GM18867 (cell line): ENCODE results near the gene PKIG.

ENCODE experiments used
- ATAC-seq: cut with Tn5 transposase; IDR thresholded peaks from one replicate; pipeline ENCODE4 v1.9.1; 2021; ENCODE audit warnings: mild to moderate bottlenecking, moderate library complexity; ENCODE audit not compliant: unreplicated experiment

Gene PKIG

DNA sequence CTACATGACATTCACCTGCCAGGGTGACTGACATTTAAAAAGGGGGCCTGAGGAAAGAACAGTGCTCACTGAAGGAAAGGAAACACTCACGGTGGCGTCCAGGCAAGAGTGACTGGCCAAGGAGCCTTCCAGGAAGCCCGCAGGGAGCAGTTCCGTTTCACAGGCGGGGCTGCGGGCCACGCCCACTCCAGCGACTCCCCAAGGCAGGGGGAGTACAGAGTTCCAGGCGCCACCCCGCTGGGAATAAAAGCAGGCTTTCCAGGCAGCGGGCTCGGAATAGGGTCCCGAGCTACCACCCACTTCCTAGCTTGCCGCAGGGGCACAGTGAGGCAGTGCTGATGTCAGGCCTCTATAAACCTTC is 34.2 kb downstream of the PKIG start:
- no peak for ATAC-seq

GRCh38 chr20:44618318-44618731 is 35.9 kb downstream of the PKIG start:
- ATAC-seq, result no peak

DNA sequence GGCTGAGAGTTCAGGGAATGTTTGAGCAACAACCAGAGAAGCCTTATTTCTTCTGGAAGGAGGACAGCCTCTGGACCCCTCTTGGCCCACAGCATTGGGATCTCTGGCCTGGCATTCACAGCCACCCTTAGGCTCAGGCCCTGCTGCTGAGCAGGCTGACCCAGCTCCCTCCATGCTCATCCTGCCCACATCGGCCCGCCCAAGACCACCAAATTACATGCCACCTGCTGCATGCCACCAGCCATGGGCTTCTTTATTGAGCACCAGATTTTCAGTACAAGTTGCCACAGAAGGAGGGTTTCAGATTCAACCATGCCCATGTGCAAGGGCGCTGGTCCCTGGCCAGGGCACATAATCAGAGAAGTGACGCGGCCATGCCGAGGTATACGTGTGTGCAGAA is 36.9 kb downstream of the PKIG start:
- ATAC-seq, result no peak

DNA sequence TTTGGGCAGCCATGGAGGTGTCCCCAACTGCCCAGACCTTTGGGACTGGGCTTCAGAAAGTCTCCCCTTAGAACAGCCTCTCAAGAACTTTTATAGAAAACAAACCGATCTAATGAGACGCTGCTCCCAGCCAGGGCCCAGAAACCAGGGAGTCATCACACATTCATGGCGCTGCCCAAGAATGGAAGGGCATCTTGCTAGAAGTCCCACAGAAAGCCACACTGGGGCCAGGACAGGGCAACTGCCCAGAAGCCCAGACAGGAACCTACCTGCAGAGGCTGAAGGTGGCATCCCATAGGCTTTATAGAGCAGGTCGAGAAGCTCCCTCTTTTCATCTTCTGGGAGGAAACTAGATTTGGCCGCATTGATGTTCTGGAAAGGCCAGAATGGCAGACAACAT is 37.7 kb downstream of the PKIG start:
- ATAC-seq, result no peak

- no peak for ATAC-seq
Observed at GRCh38 chr20:44621325-44621724, 38.9 kb downstream of the PKIG start.

GRCh38 chr20:44621939-44622338 is 39.6 kb downstream of the PKIG start:
- ATAC-seq, result no peak

DNA sequence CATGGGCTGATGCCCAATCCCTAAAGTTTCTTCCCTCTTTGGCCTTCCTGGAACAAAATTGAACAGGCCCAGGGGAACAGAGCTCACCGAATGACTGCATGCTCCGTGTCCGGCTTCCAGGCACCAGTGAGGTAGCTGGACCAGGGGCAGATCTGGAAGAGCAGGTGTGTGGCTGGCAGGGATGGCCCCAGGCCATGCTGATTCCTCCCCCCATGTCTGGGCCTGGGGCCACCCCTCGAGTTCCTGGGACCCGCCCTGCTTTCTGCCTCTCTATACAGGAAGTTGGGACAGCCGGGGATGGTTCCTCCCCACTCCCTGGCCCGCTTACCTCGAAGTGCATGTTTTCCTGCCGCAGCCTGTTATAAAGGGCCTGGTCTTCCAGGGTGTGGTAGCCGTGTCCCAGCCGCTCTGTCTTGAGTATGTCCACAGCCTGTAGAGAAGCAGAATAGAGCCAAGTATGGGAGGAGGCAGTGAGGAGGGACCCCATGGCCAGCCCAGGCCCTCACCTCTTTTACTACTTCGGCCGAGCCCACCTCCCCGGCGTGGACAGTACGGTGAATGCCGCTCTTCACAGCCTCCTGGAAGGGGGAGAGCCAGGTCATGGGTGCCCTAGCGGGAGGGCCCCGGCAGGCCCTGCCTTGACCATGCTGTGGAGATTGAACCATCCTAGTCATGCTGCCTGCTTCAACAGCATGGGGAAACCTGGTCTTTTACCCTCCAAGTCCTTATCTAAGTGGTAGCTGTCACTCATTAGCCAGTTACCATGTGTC is 40.3 kb downstream of the PKIG start:
- no peak for ATAC-seq

GRCh38 chr20:44624152-44624551 is 41.8 kb downstream of the PKIG start:
- ATAC-seq, result no peak

- no peak for ATAC-seq
Observed at GRCh38 chr20:44624743-44625271, 42.4 kb downstream of the PKIG start.

DNA sequence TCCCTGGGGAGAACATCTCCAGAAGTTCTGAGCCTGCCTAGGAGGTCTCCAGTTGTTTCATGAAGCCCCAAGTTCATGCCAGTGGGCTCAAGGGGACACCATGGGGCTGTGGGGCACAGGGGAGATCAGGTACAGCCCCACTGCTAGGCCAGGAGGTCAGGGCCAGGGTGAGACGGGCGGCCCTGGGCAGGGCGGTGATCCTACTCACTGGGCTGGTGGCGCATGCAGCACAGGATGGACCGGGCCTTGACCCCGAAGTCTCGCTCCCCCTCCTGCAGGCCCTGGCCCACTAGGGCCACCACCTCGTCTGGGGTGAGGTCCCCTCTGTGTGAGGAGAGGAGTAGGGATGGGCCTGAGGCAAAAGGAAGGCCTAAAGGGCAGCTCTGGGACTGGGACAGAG is 43.0 kb downstream of the PKIG start:
- ATAC-seq, result no peak

- no peak for ATAC-seq
Observed at GRCh38 chr20:44626278-44626677, 43.9 kb downstream of the PKIG start.

GRCh38 chr20:44627364-44628010 is 45.1 kb downstream of the PKIG start:
- ATAC-seq, result no peak

- ATAC-seq, result no peak
Observed at GRCh38 chr20:44629017-44629385, 46.6 kb downstream of the PKIG start.

- ATAC-seq, result no peak
Observed at GRCh38 chr20:44629542-44629941, 47.2 kb downstream of the PKIG start.

GRCh38 chr20:44630297-44630696 is 47.9 kb downstream of the PKIG start:
- ATAC-seq, result no peak

DNA sequence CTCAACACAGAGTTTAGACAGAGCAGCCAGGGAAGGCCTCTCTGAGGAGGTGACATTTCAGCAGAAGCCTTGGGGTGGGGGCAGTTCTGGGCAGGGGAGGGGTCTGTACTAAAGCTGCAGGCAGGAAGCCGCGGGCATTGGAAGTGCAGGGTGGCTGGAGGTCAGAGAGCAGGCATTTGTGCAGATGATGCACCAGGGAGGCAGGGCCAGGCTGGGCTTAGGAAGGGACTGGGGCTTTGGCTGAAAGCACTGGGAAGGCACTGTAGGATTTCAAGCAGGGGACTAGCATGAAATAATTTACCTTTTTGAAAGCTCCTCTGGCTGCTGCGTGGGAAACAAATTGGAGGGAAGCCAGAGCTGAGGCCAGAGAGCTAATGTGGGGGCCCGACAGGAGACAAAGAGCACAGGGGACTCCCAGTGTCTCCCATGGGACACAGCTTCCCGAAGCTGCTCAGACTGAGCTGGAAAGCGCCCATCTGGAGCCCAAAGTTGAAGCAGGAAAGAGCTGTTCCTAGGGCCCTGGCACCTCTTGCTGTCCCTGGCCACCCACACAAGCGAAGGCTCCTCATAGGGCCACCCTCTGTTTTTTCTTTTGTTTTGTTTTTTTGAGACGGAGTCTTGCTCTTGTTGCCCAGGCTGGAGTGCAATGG is 49.8 kb downstream of the PKIG start:
- ATAC-seq, result no peak

- ATAC-seq, result no peak
Observed at GRCh38 chr20:44633187-44633810, 50.9 kb downstream of the PKIG start.

GRCh38 chr20:44633872-44634600 is 51.7 kb downstream of the PKIG start:
- no peak for ATAC-seq

- ATAC-seq, result no peak
Observed at GRCh38 chr20:44635877-44636276, 53.5 kb downstream of the PKIG start.

DNA sequence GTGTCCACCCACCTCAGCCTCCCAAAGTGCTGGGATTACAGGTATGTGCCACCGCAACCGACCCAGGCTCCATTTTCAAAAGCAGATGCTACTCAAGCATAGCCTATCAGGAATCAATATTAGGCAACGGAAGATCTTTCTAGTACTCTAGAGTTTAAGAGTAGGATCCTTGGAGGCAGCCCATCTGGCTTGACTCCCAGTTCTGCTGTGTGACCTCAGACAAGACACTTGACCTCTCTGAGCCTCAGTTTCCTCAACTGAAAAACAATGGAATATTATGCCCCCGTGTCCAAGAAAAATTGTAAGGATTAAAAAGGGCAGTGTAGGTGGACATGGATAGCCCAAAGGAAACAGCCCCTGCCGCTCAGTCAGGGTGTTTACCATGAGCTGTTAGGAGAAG is 54.7 kb downstream of the PKIG start:
- no peak for ATAC-seq
